ENCODE results near the gene PLEKHA8.
A peak's percentile ranks its signal among the peaks of the same experiment; 100 is the strongest.

PLEKHA8 gene

DNA sequence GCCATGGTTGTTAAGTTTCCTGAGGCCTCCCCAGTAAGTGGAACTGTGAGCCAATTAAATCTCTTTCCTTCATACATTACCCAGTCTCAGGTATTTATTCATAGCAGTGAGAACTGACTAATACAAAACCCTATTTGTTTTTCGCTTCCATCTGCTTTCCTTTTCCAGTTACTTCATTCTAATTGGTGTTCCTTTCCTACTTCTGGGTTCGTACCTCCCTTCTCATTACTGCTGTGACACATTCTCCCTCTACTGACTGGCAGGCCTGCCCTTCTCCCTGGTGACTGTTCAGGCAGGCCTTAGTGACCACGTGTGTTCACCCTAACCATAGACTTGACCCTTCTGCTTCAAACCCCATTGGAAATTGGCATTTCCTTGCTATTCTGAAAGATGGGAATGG lies 144.2 kb downstream of the PLEKHA8 start:
- DNase-seq = no peak

DNA sequence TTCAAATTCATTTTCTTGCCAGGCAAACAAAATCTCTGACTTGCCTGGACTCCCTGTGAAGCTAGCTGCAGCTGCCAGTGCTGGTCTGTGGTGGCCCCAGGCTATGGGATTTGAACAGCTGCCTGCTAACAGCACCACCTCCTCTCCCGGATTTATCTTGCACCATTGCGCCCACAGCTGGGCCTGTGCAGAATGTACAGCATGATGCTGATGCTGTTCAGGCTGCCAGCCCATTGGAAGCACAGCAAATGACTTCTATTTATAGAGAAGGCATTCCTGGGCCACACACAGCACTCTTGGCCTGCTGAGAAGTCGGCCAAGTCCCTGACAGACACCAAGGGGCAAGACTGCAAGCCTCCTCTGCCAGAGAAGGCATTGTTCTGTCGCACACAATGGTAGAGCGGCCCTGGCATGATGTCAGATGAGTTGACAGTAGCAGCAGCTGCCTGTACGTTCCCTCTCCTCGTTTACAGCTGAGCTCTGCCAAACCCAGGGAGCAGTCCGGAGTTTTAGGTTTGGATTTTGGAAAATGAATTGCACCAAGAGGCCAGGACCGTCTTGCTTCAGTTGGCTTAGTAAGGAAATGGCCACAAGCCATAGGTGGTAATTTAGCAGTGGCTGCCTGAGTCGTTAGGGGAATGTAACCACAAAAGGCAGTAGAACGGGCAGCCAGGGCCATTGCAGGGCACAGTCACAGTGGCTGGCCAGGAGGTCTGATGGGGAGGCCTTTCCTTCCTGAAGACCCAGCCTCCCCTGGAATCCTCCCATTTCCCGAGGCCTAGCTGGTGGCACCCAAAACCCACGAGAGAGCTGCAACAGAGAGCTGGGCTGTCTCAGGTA lies 145.1 kb downstream of the PLEKHA8 start:
- no peak for DNase-seq

DNA sequence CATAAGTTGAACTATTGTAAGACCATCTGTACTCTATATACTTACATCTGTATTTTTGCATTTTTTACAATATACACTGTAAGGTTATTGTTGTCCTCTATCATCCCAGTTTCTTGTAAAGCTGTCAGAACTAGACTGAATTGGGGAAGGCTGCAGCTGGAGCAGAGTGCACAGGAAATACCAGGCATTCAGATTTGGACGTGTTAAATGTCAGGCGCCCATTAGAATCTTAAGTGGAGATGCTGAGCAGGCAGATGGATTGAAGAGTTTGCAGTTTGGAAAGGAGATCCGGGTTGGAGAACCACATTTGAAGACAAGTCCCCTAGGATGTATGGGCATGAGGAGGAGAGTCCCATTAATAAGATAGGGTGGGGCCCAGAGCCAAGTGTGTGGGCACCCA lies 147.0 kb downstream of the PLEKHA8 start:
- no peak for DNase-seq

DNA sequence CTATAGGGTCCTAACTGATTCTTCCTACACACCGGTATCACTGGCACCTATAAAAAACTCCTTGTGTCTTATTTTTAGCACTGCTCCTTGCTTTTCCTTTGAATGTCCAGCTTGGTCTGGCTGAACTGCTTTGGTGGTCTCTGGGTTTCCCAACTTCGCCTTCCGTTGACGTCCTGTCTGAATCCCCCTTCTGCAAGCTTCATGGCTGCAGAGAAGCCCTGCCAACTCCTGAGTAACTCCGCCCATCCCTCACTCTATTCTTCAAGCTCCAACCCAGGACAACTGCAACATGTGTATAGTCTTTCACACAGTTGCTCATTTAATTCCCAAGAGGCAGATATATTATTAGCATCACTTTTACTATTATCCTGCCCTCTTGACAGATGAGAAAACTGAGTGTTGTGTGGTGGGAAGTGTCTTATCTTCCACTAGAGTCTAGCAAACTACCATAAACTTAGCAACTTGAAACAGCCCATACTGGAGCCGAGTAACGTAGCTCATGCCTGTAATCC lies 147.5 kb downstream of the PLEKHA8 start:
- no peak for DNase-seq

DNA sequence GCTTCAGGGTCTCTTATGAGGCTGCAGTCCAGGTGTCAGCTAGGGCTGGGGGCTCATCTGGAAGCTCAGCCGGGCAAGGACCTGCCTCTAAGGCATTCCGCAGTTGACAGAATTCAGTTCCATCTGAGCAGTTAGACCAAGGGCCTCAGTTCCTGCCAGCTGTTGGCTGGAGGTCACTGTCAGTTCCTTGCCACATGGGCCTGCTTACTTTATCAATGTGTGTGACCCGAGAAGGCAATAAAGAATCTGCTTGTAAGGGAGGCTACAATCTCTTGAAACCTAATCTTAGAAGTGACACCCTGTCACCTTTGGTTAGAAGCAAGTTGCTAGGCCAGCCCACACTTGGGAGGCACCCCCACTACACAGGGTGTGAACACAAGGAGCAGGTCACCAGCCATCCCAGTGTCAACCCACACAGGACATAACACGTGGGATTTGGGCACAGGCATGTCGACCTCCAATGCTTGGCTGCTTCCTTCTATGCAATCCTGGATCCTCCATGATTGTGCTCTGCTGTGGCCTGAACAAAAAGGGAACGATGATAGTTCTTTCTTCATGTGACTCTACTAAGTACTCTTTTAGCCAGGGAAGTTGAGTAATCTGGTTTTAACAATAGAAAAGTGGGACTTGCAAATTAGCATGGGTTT lies 148.4 kb downstream of the PLEKHA8 start:
- no peak for DNase-seq

DNA sequence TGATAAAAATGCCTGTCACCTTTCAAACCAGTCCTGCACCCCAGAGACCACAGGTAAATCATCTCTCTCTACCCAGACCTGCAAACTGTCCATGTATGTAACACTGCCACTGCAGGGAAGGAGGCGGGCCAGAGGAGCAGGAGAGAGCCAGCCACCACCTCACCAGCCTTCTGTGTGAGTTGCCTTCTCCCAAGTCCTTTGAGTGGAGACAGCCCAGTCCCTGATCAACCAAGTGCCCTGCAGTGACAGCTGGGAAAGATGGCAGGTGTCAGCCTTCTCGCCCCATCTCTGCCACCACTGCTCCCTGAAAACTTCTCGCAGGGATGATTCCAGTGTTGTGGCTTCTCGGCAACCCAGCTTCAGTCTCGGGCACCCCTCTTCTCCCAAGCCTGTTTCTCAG lies 149.0 kb downstream of the PLEKHA8 start:
- no peak for DNase-seq

DNA sequence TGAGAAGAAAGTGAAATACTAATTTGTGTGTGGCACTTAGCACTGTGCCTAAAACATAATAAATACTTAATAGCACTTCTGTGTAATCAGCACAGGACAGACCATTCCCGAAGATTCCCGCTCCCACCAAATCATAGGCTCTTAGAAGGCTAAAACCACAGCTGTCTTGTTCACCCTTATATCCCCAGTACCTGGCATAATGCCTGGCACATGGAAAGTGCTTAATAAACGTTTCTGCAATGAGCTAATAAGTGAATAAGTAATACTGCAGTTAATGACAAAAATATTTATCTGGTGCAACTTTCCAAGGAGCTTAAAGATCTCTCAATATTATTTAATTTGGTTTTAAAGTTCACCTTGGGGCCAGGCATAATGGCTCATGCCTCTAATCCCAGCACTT lies 149.8 kb downstream of the PLEKHA8 start:
- DNase-seq = no peak

DNA sequence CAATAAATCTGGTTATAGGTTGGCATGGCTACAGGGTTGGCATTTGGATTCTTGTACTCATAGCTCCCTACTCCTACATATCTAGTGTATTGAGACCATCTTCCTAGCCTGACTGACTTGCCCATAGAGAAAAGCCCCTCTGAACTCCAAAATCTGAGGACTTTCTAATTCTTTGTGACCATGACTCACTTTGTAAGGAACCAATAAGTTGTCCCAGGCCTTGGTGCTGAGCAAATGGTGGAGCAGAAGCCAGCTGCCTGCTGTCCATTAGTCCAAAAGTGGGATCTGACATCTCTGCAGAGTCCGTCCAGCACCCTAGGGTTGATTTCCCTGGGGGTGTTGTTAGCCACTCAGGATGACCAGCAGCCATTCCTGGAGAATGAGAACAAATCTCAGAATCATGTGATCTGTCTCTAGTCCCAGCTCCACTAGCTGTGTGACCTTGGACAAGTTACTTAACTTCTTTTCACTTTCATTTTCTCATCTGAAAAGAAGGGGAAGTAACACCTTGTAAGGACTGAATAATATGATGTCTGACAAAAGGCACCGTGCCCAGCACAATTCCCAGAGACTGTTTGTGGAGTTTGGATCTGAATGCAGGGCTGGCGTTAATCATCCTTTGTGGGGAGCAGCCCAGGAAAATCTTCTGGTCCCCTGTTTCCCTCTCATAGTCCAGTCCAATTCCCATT lies 150.7 kb downstream of the PLEKHA8 start:
- DNase-seq = peak; percentile 8
